ENCODE measurements around the gene IDE.

- TF ChIP-seq CTCF (IDR thresholded peaks at IDR 0.05; ENCODE audit: low read length) (no peak), EZH2 (optimal IDR thresholded peaks at IDR 0.05; ENCODE audit: low read depth, low read length) (no peak), EZH2phosphoT487 (IDR thresholded peaks at IDR 0.05; ENCODE audit: low read length) (no peak)
These were observed 93.5 kb downstream of the IDE start for GRCh38 chr10:92480413-92480812.
